Stimulated activated CD8-positive, alpha-beta memory T cell treated with anti-CD3 and anti-CD28 coated beads, Interleukin-4, amount 100 ng/mL, for 48 hours (primary cell): ENCODE results near the gene ATP6V0D1.

Experiments used
- DNase-seq: peaks from one replicate; pipeline ENCODE4 v3.0.0-alpha.2; 2020

Gene ATP6V0D1

GRCh38 chr16:67400901-67401300 is 80.1 kb downstream of the ATP6V0D1 start:
- DNase-seq: no peak

DNA sequence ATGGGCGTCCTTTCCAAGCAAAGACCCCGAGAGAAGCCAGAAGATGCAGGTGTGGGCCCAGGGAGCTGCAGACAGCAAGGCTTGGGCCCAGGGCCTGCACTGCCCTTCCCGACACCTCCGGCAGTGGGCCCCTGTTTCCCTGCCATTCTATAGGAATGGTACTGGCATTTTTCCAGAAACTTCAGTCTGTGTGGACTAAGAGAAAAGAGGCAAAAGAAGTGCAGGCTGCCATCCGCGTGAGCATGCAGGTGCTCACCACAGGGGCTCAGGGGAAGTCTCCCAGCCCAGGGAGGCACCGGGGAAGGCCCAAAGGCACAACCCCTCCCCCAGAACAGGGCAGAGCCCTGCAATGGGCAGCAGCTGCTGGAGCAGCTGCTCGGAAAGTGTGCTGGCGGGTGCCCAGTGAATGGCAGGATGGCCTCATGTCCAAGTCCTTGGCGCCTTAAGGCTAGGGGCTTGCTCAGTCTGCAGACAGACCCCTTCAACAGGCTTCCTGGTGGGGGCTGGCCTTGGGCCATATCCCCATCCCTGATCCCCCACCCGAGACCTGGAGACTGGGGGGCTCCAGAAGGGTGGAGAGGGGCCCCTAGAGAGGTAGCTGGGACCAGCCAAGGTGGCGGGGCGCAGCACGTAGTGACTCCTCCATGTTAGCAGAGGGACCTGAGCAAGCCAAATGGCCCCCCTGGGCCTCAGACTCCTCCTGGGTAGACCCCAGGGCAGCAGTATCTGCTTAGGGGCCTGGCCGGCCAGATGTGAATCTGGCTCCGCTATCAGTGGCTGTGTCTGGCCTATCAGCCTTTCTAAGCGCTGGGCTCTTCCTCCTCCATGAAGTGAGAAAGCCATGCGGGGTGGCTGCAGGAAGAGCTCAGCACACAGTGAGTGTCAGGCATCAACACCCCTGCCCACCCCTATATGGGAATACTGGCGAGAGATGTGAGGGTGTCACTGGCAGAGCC is 80.9 kb downstream of the ATP6V0D1 start:
- no peak for DNase-seq

GRCh38 chr16:67399218-67399733 is 81.7 kb downstream of the ATP6V0D1 start:
- DNase-seq: peak; percentile 77

- DNase-seq: no peak
Observed at GRCh38 chr16:67398546-67399217, 82.3 kb downstream of the ATP6V0D1 start.

DNA sequence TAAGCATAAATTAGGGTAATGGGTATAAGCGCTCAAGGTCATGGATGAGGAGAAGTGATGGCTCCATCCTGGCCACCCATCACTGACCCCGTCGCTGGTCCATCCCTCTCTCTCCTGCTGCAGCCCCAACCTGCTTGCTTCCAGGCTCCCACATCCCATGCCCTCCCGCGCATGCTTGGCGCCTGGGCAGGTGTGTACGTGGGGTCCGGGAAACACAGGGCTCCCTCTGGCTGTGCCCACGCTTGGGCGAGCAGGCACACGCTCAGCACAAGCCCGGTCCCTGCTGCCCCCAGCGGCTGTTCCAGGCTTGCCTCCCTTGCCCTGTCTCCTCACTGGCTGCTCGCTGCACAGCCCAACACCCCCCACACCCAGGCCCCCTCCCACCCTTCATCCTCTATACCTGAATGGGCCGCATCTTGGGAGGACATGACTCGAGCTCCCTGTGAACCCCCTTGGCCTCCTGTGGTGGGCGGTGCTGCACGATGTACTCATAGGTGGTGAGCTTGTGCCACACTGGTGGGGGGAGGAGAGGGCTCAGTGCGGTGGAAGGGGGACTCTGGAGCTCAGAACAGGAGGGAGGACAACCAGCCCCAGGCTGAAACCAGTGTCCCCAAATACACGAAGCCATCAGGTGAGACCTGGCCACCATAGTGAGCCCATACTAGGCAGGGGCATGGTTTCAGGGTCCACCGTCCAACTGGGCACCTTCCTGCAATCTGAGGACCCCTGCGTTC is 83.0 kb downstream of the ATP6V0D1 start:
- no peak for DNase-seq

DNA sequence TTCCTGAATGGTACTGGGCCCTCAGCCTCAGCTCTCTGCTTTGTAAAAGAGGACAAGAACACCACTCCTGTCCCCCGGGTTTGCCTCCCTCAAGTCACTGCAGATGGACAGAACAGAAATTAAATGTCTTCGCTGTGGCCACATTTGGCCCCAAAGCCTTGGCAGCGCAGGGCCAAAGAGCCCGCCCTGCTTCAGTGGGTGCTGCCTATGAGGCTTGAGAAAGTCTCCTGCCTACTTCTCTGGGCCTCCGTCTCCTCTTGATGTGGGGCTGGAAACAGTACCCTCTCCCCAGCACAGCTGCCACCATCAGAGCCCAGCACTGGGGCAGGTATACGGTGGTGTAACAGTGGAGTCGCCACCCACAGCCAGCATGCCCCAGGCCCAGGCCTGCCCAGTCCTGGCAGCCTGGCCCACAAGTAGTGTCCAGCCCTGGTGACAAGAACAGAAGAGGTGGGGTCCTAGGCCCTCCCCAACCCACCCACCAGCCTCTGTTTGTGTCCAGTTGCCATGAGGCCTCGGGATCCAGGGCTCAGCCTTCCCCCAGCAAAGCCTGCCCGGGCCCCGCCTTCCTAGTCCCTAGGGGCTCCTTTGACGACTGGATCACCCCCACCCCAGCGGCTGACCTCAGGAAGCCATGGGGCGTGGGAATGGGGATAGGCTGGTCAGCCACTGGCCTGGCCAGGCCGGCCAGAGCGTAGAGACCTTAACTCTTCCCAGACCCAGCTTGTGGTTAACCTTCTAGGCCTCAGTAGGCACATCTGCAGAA is 83.7 kb downstream of the ATP6V0D1 start:
- DNase-seq: no peak

DNA sequence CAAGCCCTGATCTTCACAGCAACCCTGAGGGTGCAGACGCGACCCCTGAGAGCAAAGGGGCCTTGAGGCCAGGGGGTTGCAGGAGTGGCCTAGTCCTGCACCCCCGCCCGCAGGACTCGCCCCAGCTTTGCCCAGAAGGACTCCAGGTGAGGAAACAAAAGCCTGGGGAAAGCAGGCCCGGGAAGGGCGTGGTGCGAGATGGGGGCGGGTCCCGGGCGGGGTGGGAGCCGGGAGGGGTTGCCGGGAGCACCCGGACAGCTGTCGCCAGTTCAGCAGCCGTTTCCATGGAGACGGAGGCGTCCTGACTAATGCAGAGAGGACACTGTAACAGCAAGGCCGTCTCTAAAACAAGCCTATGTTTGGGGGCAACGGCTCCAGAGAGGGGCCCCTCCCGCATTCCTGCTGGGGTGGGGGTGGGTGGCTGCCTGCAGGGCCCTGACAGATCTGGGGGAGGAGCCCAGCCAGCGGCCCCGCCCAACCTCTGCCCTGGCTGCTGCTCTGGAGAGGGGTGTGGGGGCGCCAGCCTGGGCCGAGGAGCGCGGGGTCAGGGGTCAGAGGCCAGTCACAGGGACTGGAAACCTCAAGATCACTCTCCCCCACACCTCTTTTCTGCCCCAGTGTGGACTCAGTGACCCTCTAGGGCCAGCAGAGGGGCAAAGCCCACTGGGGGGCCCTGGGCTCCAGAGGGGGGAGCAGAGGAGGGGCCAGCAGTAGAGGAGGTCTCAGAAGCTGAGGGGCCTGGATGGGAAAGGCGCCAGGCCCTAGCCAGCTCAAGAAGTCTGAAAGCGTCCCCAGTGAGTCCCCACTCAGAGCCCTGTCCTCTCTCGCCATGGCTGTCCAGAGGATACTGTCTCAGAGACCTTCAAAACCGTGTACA is 84.6 kb downstream of the ATP6V0D1 start:
- DNase-seq: no peak

- no peak for DNase-seq
Observed at GRCh38 chr16:67395458-67396158, 85.3 kb downstream of the ATP6V0D1 start.

DNA sequence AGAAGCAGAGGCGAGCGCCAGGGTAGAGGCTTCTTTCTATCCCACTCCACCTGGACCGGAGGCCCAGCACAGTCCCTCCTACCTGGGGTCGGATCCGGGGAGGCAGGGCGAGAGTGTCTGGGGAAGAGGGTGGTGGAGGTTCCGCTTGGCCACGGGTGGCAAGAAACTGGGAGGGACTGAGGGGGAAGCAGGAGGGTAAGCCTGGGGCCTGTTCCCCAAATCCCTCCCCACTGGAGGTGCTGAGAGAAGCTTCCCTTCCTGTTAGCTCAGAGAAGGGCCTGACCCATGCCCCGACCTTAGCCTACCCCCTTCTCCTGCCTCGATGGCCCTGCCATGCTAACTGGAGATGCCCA is 85.9 kb downstream of the ATP6V0D1 start:
- no peak for DNase-seq

DNA sequence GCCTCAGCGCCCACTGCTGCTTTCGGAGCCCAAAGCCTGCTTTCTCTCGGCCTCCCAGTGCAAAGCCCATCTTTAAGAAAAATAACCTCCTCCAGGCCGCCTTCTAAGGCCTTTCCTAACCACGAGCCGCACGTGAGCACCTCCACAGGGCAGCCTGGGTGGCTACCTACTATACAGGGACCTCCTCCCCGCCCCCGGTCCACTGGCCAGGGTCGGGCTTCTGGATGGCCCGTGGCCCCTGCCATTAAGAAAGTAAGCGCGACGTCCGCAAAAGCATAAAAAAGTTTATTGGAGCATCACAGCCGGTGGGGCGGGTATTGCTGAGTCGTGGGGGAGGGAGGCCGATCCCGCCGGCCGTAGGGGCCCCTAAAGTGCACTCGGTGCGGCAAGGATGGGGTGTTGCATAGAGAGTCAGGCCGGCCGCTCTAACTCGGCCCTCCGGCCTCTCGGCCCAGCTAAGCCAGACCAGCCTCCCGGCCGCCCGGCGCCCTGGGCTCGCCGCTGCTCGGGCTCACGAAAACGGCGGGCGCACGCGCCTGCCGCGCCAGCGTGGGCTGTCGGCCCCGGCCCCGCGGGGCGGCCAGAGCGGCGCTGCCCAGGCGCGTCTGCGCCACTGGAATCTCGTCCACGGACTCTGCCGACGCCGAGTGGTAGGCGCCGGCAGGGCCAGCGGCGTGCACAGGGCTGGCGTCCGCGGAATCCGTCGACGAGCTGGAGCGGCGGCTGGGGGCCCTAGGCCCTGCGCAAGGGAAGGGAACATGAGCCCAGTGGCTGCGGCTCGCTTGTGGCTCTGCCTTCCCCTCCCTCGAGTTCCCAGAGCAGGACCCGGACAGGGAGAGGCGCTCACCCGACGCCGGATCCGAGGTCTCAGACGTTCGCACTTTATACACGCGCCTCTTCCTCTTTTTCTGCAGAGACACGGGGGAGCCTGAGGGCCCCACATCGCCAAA is 86.5 kb downstream of the ATP6V0D1 start:
- DNase-seq: no peak

DNA sequence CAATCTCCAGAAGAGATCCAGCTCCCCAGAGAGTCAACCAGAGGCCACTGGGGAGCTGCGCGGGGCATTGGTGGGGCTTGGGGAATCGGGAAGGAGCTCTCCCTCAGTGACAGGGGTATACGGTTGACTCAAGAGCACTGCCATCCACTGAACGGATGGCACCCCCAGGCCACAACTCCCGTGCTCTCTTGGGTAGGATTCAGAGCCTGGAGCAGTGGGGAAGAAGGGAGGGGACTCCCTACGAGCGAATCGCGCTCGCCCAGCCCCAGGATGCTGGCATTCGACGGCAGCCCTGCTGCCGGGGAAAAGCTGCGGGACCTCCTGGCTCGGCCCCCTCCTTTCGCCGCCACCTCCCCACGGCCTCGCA is 87.2 kb downstream of the ATP6V0D1 start:
- DNase-seq: no peak

- peak; percentile 67 for DNase-seq
Observed at GRCh38 chr16:67393111-67393787, 87.7 kb downstream of the ATP6V0D1 start, which contains the start of gene TPPP3. TSS of gene TPPP3 (minus strand) at chr16:67393498. CDS start at chr16:67391111, 2,387 bp downstream.

DNA sequence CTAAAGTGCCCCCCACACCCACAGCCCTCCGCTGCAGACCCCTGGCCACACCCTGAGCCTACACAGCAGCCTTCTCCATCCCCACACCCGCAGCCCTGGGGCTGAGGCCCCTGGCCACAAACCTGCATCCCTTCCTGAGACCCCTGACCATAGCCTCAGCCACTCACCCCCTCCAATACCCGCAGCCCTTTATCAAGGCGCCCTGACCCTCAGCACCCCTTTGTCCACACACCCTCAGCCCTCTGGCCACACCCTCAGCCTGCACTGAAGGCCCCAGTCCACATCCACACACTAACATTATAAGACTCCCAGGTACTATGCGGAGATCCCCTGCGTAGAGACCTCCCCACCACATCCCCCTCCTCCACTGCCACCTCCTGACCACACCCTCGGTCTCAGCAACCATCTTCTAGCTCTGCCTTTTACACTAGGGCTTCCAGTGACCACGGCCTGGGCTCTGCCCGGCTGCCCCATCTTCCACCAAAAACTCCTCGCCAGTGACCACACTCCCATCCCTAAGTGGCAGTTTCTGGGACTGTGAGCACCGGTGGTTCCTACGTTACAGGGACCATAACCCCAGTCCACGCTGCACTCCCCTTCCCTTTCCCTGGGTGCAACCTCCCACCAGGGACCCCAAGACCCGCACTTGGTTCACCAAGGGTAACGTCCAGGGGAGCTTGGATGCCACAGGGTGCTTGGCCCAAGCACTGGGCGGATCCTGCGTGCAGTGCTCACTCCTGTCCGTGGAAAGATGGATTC is 88.5 kb downstream of the ATP6V0D1 start:
- no peak for DNase-seq

- DNase-seq: no peak
Observed at GRCh38 chr16:67391424-67392300, 89.3 kb downstream of the ATP6V0D1 start.

DNA sequence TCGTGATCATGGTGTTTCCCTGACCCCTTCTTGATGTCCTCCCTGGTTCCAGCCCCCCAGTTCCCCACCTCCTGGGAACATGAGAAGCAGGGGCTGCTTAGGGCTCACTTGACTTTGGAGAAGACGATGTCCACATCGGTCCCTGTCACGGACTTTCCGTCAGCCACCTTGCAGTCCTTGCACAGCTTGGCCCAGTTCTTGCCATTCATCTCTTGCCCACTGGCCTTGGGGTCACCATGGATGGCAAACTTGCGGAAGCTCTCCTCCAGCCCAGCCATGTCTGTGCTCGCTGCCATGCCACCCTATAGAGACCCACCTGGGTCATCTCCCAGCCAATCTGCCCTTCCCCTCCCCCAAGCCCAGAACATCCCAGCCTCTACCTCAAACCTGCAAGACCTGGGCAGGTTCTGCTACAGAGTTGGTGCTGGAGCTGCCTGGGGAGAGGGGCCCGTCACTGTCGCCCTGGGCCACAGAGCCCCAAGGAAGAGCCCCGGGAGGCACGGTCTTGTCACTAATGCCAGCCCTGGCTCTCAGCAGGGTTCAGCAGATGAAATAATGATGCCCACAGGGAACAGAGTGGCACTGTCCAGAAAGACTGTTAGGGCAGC is 90.0 kb downstream of the ATP6V0D1 start:
- no peak for DNase-seq
